ENCODE data around the gene TRIM65. TPM values are rescaled to one million over a fixed set of nuclear protein-coding genes. Genes with fewer than 3 reads are reported as not detected.

The TRIM65 gene
- total and polyA plus RNA-seq, 10 of the 15 experiments (the other 5 are each of a cell fraction or from before 2014, with no cell fraction given): 1.4 to 26.0 (median 10.8) TPM

DNA sequence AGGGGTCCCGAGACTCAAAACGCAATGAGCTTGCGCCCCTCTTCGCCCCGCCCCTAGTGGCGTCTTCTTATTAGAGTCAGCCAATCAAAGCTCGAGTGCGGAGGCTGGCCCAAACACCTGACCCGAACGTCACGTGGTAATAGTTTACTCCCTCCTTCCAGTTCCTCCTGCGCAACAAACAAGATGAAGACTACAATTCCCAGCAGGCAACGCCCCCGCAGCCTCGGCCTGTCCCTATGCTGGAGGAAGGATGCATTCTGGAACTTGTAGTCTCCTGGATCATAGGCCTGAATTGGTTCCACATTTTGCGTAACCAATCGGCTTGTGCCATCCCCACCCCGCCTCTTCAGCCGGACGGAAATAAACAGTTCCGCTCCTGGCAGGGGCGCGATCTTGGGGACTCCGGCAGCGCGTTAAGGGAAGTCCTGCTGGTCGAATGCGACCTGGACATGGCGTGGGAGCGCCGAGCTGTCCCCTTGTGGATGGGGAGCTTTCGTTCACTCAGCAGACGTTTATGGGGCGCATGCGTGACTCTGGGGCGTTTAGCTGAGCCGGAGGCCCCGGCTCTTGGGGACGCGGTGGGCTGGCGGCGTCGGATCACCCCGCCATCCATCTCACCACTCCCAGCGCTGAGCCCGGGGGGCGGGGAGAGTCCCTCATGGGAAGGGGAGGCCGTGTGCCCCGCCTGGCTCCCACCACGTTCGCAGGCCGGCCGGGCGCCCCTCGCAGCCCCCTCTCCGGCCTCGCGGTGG, 41.3 kb downstream of the TRIM65 start, which contains the start of gene WBP2 (continued):
- TF ChIP-seq ESRRA (IDR thresholded peaks at IDR 0.05; ENCODE audit: low read length): peak; percentile 22; the same call in 1 of the 2 replicates
- peak; percentile 80 for TF ChIP-seq DPF2 (IDR thresholded peaks at IDR 0.05)
- peak; percentile 89 for TF ChIP-seq GATAD2B (conservative IDR thresholded peaks at IDR 0.05; ENCODE audit: low read depth)
- TF ChIP-seq NFYA (IDR thresholded peaks at IDR 0.05; ENCODE audit: borderline replicate concordance, low read depth, low read length): no peak
- TF ChIP-seq LARP7 (IDR thresholded peaks at IDR 0.05): peak; percentile 97
- TF ChIP-seq IKZF2 (IDR thresholded peaks at IDR 0.05): no peak
- peak; percentile 76 for TF ChIP-seq SPI1 (IDR thresholded peaks at IDR 0.05; ENCODE audit: borderline replicate concordance, insufficient read depth, low read depth, low read length)
- no peak; the same call in 1 of the 2 replicates for TF ChIP-seq BCL11A (IDR thresholded peaks at IDR 0.05; ENCODE audit: low read depth, low read length)
- no peak for TF ChIP-seq STAT3 (IDR thresholded peaks at IDR 0.05; ENCODE audit: low read depth, low read length)
- peak; percentile 93 for TF ChIP-seq SMARCA5 (IDR thresholded peaks at IDR 0.05)
- TF ChIP-seq PML (IDR thresholded peaks at IDR 0.05; ENCODE audit: low read length): peak; percentile 86
- no peak for TF ChIP-seq ZNF384 (IDR thresholded peaks at IDR 0.05; ENCODE audit: borderline replicate concordance, low read depth, low read length)
- TF ChIP-seq, protein P1, sequence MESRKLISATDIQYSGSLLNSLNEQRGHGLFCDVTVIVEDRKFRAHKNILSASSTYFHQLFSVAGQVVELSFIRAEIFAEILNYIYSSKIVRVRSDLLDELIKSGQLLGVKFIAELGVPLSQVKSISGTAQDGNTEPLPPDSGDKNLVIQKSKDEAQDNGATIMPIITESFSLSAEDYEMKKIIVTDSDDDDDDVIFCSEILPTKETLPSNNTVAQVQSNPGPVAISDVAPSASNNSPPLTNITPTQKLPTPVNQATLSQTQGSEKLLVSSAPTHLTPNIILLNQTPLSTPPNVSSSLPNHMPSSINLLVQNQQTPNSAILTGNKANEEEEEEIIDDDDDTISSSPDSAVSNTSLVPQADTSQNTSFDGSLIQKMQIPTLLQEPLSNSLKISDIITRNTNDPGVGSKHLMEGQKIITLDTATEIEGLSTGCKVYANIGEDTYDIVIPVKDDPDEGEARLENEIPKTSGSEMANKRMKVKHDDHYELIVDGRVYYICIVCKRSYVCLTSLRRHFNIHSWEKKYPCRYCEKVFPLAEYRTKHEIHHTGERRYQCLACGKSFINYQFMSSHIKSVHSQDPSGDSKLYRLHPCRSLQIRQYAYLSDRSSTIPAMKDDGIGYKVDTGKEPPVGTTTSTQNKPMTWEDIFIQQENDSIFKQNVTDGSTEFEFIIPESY (IDR thresholded peaks at IDR 0.05): peak; percentile 33; the same call in 1 of the 2 replicates
- peak; percentile 100 for TF ChIP-seq HCFC1 (IDR thresholded peaks at IDR 0.05; ENCODE audit: low read length)
- TF ChIP-seq IRF4 (IDR thresholded peaks at IDR 0.05; ENCODE audit: low read depth, low read length): 0 out of 2 replicates have a peak, but pooled peaks have one; percentile 44
- no peak; the same call in none of the 2 replicates for TF ChIP-seq RUNX3 (IDR thresholded peaks at IDR 0.05; ENCODE audit: low read length)
- TF ChIP-seq, protein P2, sequence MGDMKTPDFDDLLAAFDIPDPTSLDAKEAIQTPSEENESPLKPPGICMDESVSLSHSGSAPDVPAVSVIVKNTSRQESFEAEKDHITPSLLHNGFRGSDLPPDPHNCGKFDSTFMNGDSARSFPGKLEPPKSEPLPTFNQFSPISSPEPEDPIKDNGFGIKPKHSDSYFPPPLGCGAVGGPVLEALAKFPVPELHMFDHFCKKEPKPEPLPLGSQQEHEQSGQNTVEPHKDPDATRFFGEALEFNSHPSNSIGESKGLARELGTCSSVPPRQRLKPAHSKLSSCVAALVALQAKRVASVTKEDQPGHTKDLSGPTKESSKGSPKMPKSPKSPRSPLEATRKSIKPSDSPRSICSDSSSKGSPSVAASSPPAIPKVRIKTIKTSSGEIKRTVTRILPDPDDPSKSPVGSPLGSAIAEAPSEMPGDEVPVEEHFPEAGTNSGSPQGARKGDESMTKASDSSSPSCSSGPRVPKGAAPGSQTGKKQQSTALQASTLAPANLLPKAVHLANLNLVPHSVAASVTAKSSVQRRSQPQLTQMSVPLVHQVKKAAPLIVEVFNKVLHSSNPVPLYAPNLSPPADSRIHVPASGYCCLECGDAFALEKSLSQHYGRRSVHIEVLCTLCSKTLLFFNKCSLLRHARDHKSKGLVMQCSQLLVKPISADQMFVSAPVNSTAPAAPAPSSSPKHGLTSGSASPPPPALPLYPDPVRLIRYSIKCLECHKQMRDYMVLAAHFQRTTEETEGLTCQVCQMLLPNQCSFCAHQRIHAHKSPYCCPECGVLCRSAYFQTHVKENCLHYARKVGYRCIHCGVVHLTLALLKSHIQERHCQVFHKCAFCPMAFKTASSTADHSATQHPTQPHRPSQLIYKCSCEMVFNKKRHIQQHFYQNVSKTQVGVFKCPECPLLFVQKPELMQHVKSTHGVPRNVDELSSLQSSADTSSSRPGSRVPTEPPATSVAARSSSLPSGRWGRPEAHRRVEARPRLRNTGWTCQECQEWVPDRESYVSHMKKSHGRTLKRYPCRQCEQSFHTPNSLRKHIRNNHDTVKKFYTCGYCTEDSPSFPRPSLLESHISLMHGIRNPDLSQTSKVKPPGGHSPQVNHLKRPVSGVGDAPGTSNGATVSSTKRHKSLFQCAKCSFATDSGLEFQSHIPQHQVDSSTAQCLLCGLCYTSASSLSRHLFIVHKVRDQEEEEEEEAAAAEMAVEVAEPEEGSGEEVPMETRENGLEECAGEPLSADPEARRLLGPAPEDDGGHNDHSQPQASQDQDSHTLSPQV (IDR thresholded peaks at IDR 0.05): no peak
- TF ChIP-seq, protein P3, sequence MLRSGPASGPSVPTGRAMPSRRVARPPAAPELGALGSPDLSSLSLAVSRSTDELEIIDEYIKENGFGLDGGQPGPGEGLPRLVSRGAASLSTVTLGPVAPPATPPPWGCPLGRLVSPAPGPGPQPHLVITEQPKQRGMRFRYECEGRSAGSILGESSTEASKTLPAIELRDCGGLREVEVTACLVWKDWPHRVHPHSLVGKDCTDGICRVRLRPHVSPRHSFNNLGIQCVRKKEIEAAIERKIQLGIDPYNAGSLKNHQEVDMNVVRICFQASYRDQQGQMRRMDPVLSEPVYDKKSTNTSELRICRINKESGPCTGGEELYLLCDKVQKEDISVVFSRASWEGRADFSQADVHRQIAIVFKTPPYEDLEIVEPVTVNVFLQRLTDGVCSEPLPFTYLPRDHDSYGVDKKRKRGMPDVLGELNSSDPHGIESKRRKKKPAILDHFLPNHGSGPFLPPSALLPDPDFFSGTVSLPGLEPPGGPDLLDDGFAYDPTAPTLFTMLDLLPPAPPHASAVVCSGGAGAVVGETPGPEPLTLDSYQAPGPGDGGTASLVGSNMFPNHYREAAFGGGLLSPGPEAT (IDR thresholded peaks at IDR 0.05; ENCODE audit: low read depth): peak; percentile 66
- peak; percentile 55 for TF ChIP-seq RELA (IDR thresholded peaks at IDR 0.05; ENCODE audit: borderline replicate concordance, partially characterized antibody)

Data from GM12878 (cell line).